GM20000 (cell line): ENCODE results near the gene TBC1D30.

Experiments used
- DNase-seq: peaks from one replicate; pipeline ENCODE4 v3.0.0; 2012; ENCODE audit warnings: low spot score
- TF ChIP-seq, protein P1 (sequence below): IDR thresholded peaks from 2 replicates; pipeline ENCODE4 v1.5.1; 2012; ENCODE audit warnings: mild to moderate bottlenecking, control low read depth; ENCODE audit errors: extremely low read depth, missing control alignments

Gene TBC1D30

DNA sequence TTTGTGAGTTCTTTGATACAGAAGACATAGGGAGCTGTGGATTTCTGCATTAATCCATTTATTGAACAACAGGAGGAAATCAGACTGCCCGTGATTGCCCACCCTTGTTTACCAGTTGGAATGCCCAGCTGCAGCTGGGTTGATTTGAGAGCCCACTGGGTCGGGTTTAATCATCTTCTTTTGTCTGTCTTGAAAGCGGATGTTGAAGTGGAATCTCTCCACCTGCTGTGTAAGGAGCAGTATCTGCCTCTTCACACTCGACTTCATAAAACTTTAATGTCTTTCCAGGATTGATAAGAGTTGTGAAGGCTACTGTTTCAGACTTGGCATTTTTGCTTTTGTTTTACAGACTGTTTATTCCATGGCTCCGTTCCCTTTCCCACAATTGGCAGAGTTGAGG lies 39.9 kb downstream of the TBC1D30 start:
- DNase-seq: no peak
- TF ChIP-seq, protein P1, sequence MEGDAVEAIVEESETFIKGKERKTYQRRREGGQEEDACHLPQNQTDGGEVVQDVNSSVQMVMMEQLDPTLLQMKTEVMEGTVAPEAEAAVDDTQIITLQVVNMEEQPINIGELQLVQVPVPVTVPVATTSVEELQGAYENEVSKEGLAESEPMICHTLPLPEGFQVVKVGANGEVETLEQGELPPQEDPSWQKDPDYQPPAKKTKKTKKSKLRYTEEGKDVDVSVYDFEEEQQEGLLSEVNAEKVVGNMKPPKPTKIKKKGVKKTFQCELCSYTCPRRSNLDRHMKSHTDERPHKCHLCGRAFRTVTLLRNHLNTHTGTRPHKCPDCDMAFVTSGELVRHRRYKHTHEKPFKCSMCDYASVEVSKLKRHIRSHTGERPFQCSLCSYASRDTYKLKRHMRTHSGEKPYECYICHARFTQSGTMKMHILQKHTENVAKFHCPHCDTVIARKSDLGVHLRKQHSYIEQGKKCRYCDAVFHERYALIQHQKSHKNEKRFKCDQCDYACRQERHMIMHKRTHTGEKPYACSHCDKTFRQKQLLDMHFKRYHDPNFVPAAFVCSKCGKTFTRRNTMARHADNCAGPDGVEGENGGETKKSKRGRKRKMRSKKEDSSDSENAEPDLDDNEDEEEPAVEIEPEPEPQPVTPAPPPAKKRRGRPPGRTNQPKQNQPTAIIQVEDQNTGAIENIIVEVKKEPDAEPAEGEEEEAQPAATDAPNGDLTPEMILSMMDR: no peak

DNA sequence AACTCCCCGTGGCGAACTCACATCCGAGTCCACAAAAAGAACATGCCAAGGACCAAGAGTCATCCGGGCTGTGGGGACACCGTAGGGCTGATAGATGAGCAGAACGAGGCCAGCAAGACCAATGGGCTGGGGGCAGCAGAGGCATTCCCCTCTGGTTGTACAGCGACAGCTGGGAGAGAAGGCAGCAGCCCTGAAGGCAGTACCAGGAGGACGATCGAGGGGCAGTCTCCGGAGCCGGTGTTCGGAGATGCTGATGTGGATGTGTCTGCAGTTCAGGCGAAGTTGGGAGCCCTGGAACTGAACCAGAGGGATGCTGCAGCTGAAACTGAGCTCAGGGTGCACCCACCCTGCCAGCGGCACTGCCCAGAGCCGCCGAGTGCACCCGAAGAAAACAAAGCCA lies 50.7 kb downstream of the TBC1D30 start:
- DNase-seq: no peak
- TF ChIP-seq, protein P1: no peak

DNA sequence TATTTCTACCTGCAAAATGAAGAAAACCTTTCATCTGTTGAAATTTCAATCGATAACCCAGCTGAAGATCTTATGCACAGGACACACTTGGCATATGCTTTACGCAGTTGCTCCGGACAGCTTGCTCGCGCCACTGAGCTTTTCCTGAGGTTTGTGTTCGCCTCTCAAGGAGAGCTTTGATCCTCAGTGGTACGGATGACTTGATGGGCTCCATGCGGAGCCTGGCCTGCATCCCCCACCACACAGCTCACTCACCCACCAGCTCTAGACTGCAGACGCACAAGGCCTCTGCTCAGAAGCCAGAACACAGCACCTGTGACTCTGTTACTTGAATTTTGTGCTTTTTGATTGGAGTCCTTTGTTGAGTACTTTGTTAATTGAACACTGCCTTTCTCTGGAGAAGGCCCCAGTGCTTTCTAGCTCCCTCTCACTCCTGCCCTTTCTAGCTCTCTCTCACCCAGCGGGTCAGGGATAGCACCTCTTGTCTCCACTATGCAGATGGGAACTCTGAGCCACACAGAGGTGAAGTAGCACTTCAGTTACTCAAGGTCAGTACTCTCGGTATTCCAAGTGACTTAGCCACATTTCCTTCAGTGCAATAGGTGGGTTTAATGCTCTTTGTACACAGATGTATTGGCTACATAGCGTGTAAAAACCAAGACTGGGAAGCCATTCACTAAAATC lies 52.1 kb downstream of the TBC1D30 start:
- TF ChIP-seq, protein P1: no peak
- no peak for DNase-seq

DNA sequence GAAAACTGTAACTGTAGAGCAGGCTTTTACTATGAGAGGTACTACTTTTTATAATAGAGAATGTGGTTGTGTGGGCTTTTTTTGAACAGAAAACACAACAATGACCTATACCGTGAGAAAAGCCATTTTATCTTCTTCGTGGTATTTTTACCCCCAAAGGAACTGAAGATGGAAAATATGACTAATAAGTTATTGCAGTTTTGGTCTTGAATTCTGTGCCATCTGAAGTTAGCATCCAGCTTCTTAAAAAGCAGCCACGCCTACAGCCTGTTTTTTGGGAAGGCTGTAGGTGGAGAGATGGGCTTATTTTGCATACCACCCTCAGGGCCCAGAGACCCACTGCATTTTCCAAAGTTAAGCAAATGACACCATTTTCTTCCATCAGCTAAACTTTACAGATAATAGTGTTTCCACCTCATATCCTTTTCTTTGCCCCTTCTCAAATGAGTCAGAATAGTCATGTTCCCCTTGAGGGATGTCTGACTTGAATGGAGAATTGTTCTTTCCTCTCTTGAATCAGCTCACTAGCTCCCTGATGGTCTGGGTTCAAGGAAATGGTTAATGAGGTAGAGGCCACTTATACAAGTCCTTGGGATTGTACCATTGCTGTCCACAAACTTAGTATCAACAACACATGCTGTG lies 53.0 kb downstream of the TBC1D30 start:
- TF ChIP-seq, protein P1: no peak
- peak; percentile 58 for DNase-seq

DNA sequence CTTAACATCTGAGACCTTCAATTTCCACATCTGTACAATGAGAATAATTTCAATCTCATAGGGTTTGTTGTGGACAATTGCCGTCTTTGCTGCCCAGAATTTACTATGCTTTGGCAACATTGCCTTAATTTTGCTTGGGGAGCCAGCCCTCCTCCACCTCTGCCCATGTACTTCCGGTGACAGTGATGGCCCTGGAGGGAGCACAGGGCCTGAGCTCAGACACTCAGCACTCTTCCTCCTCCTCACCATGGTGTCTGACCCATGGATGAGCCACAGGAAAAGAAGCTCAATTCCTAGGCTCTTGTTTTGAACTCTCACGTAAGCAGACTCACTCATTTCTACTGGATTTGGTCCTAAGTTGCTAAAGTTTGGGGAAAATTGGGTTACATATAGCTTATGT lies 58.2 kb downstream of the TBC1D30 start:
- no peak for DNase-seq
- TF ChIP-seq, protein P1: no peak

GRCh38 chr12:64883264-64884163 lies 59.1 kb downstream of the TBC1D30 start:
- TF ChIP-seq, protein P1: no peak
- peak; percentile 25 for DNase-seq

- no peak for DNase-seq
- TF ChIP-seq, protein P1: no peak
Measured at GRCh38 chr12:64884164-64884542, 59.7 kb downstream of the TBC1D30 start.
